Large intestine (tissue), 3 donors: ENCODE measurements around the gene SH3TC1. TPM values are rescaled to one million over a fixed set of nuclear protein-coding genes. Genes with fewer than 3 reads are reported as not detected.
A peak's percentile ranks its signal among the peaks of the same experiment; 100 is the strongest.

Source experiments
- DNase-seq, 2 donors: peaks; one replicate each; pipeline versions ENCODE4 v3.0.0 to v3.0.0-alpha.2; 2013
- H3K27ac ChIP-seq: one replicate; pipeline ENCODE4 v1.5.1; 2013; ENCODE audit warnings: low read length
- H3K27me3 ChIP-seq: 2 replicates; pipeline ENCODE4 v1.6.1; 2013; ENCODE audit warnings: low read length; ENCODE audit not compliant: control insufficient read depth, insufficient read depth
- H3K36me3 ChIP-seq: 2 replicates; pipeline ENCODE4 v1.6.1; 2013; ENCODE audit warnings: low read length; ENCODE audit not compliant: control insufficient read depth, insufficient read depth
- H3K4me1 ChIP-seq: one replicate; pipeline ENCODE4 v1.6.1; 2013; ENCODE audit warnings: low read length; ENCODE audit not compliant: control insufficient read depth, insufficient read depth
- H3K4me3 ChIP-seq: one replicate; pipeline ENCODE4 v1.5.1; 2013; ENCODE audit warnings: low read length
- H3K9me3 ChIP-seq: one replicate; pipeline ENCODE4 v1.6.1; 2013; ENCODE audit warnings: mild to moderate bottlenecking, low read depth, low read length, moderate library complexity; ENCODE audit not compliant: control insufficient read depth
- WGBS: methylation state at CpG from one replicate; pipeline ENCODE4 v1.1.5; 2013; ENCODE audit warnings: low lambda C conversion rate; ENCODE audit not compliant: insufficient coverage; 5-methylcytosine and 5-hydroxymethylcytosine counted together
- polyA plus RNA-seq: library from polyadenylated mRNA; unstranded; fragments of 120-200 nt; gene quantifications from one replicate; pipeline ENCODE4 v1.2.1, GENCODE V29; 2013

SH3TC1 gene
- polyA plus RNA-seq, 1 donor: 21.1 TPM

GRCh38 chr4:8171266-8171665 lies 27.8 kb upstream of the SH3TC1 start:
- Histone ChIP-seq H3K27ac (no peak overlapping the region), H3K27me3 (peaks cover 2% of the 10 kb centered on the region), H3K36me3 (no peaks in the 10 kb centered on the region), H3K4me1 (no peaks in the 10 kb centered on the region), H3K9me3 (peaks cover 3% of the 10 kb centered on the region), H3K4me3 (no peak overlapping the region)
- no peak for DNase-seq
- no CpG with 5 or more reads among the region's 7 CpGs for WGBS

GRCh38 chr4:8171984-8172924 lies 26.8 kb upstream of the SH3TC1 start:
- no peak for DNase-seq
- WGBS: no CpG with 5 or more reads among the region's 36 CpGs
- Histone ChIP-seq H3K36me3 (no peaks in the 10 kb centered on the region), H3K27ac (no peak overlapping the region), H3K9me3 (no peaks in the 10 kb centered on the region), H3K4me1 (no peaks in the 10 kb centered on the region), H3K27me3 (peaks cover 2% of the 10 kb centered on the region), H3K4me3 (no peak overlapping the region)

- no peaks in the 10 kb centered on the region for H3K9me3 ChIP-seq
- no CpG with 5 or more reads among the region's 13 CpGs for WGBS
- DNase-seq: no peak
- no peaks in the 10 kb centered on the region for H3K36me3 ChIP-seq
- H3K27ac ChIP-seq: no peak overlapping the region
- no peak overlapping the region for H3K4me3 ChIP-seq
- H3K27me3 ChIP-seq: peaks cover 2% of the 10 kb centered on the region
- H3K4me1 ChIP-seq: no peaks in the 10 kb centered on the region
Observed at GRCh38 chr4:8173492-8174242, 25.4 kb upstream of the SH3TC1 start.

GRCh38 chr4:8174970-8175369 lies 24.1 kb upstream of the SH3TC1 start:
- H3K4me3 ChIP-seq: no peak overlapping the region
- H3K36me3 ChIP-seq: no peaks in the 10 kb centered on the region
- no peak overlapping the region for H3K27ac ChIP-seq
- no peaks in the 10 kb centered on the region for H3K9me3 ChIP-seq
- H3K4me1 ChIP-seq: no peaks in the 10 kb centered on the region
- peaks cover 2% of the 10 kb centered on the region for H3K27me3 ChIP-seq
- no peak for DNase-seq
- no CpG with 5 or more reads among the region's 3 CpGs for WGBS

- no CpG with 5 or more reads among the region's 6 CpGs for WGBS
- Histone ChIP-seq H3K9me3 (no peaks in the 10 kb centered on the region), H3K36me3 (no peaks in the 10 kb centered on the region), H3K27ac (no peak overlapping the region), H3K27me3 (peaks cover 2% of the 10 kb centered on the region), H3K4me3 (no peak overlapping the region), H3K4me1 (no peaks in the 10 kb centered on the region)
- DNase-seq: no peak
Observed at GRCh38 chr4:8175686-8176085, 23.4 kb upstream of the SH3TC1 start.

- Histone ChIP-seq H3K4me1 (peaks cover 3% of the 10 kb centered on the region), H3K36me3 (no peaks in the 10 kb centered on the region), H3K9me3 (no peaks in the 10 kb centered on the region), H3K27ac (no peak overlapping the region), H3K4me3 (no peak overlapping the region), H3K27me3 (peaks cover 2% of the 10 kb centered on the region)
- peak in 1 of 2 donors; percentile 47 for DNase-seq
- no CpG with 5 or more reads among the region's 17 CpGs for WGBS
Observed at GRCh38 chr4:8176547-8177399, 22.3 kb upstream of the SH3TC1 start.

- Histone ChIP-seq H3K4me1 (peaks cover 5% of the 10 kb centered on the region), H3K9me3 (no peaks in the 10 kb centered on the region), H3K27me3 (no peaks in the 10 kb centered on the region), H3K36me3 (no peaks in the 10 kb centered on the region), H3K27ac (no peak overlapping the region), H3K4me3 (no peak overlapping the region)
- no peak for DNase-seq
- no CpG with 5 or more reads among the region's 6 CpGs for WGBS
Observed at GRCh38 chr4:8177552-8177951, 21.5 kb upstream of the SH3TC1 start.

DNA sequence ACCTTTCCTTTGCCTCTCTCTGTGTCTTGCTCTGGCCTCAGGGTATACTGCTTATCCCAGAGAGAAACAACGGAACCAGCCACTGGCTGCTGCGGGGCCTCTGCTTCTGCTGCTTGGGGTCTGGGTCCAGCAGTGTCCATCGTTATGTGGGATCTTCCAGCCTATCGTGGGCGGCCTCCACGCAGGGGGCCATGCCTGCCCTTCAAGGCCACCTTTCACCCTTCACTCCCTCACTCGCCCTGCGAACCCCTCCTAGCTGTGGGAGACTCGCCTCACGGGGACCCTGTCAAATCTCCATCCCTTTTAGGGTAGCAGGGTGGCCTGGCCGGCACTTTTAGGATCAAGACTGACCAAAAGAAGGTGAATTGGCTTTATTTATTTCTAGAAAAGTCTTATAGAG lies 21.1 kb upstream of the SH3TC1 start:
- DNase-seq: no peak

DNA sequence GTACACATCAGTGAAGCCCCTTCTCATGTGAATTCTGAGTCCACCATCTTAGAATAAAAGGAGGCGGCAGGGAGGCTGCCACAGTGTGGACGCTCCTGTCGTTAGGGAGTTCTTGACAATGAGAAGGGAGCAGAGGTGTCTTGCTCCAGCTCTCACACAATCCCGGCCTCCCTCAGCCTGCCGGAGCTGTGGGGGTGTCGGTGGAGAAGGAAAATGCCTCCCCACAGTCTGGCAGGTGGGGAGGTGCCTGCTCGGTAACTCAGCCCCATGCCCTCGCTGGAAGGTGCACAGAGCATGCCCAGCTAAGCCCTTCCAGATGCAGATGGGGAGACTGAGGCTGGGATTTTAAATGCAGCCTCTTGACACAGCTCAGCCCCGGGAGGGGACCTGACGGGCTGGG lies 20.0 kb upstream of the SH3TC1 start:
- no peak overlapping the region for H3K4me3 ChIP-seq
- H3K4me1 ChIP-seq: peaks cover 11% of the 10 kb centered on the region
- no peaks in the 10 kb centered on the region for H3K36me3 ChIP-seq
- no peak for DNase-seq
- H3K27me3 ChIP-seq: no peaks in the 10 kb centered on the region
- H3K9me3 ChIP-seq: no peaks in the 10 kb centered on the region
- no peak overlapping the region for H3K27ac ChIP-seq
- no CpG with 5 or more reads among the region's 10 CpGs for WGBS

More for the DNA sequence above, 21.1 kb upstream of the SH3TC1 start:
- WGBS: no CpG with 5 or more reads among the region's 11 CpGs
- Histone ChIP-seq H3K36me3 (no peaks in the 10 kb centered on the region), H3K27me3 (no peaks in the 10 kb centered on the region), H3K9me3 (no peaks in the 10 kb centered on the region), H3K4me3 (no peak overlapping the region), H3K27ac (no peak overlapping the region), H3K4me1 (peaks cover 9% of the 10 kb centered on the region)

DNA sequence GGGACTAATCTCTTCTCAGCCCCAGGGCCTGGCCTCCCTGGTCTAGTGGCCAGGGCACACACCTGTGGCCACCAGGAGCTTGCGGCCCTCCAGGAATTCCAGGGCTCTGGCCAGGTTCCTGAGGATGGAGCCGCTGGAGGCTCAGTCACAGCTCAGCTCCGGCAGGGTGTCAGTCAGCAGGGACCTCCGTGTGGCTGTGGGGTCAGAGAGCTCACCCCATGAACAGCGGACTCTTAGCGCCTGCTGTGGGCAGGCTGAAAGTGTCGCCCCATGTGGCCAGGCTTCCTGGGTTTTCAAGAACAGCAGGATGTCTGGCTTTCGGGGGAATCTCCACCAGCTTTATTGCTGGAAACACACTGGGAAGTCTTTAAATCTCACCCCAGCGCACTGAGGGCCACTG lies 19.3 kb upstream of the SH3TC1 start:
- Histone ChIP-seq H3K4me1 (peaks cover 11% of the 10 kb centered on the region), H3K27ac (no peak overlapping the region), H3K9me3 (no peaks in the 10 kb centered on the region), H3K4me3 (no peak overlapping the region), H3K36me3 (no peaks in the 10 kb centered on the region), H3K27me3 (no peaks in the 10 kb centered on the region)
- DNase-seq: no peak
- WGBS: no CpG with 5 or more reads among the region's 9 CpGs
